OCI-LY3 (cell line): Measurements from ENCODE around the gene ANKRD2.
"Not testable (repeated sequence)": the region's sequence is repeated elsewhere in the genome, so short reads cannot be mapped to it uniquely, and the experiment has no call there.

Experiments
- CTCF ChIP-seq: fragments of 200-600, 300-600 bp; sonication (generic); IDR thresholded peaks from 2 replicates; pipeline ENCODE4 v1.5.1; 2014; ENCODE audit warnings: antibody characterized with exemption, low read length, low read depth
- EZH2phosphoT487 ChIP-seq: fragments of 200-600 bp; shearing (Covaris generic); IDR thresholded peaks from 2 replicates; pipeline ENCODE4 v1.6.1; 2018; ENCODE audit warnings: antibody characterized with exemption, mixed run types, low read depth

GRCh38 chr10:97561386-97562077 lies 11.0 kb upstream of the ANKRD2 start:
- TF ChIP-seq CTCF, EZH2phosphoT487: not testable (repeated sequence)
